SK-N-SH (cell line): Measurements from ENCODE around the gene LPIN1. TPM values are rescaled to one million over a fixed set of nuclear protein-coding genes. Genes with fewer than 3 reads are reported as not detected.

ENCODE experiments used
- CTCF ChIA-PET: fragments of 300-600, 350-600 bp; formaldehyde crosslinking; extraction: SDS; loops from one replicate; lab custom pipeline; 2021; lab: Yijun Ruan, JAX
- POLR2A ChIA-PET: fragments of 350-600 bp; sonication (Branson Sonifier 250); formaldehyde crosslinking; extraction: SDS; loops from one replicate; lab custom pipeline; 2020; ENCODE audit warnings: antibody characterized with exemption, inconsistent platforms; lab: Yijun Ruan, JAX
- DNase-seq: peaks from one replicate; pipeline ENCODE4 v3.0.0; 2012
- H2AFZ ChIP-seq: fragments of 200-600 bp; sonication (generic); 2 replicates; pipeline ENCODE4 v1.8.1; 2016; ENCODE audit warnings: antibody characterized with exemption, mild to moderate bottlenecking, low read depth
- H3F3A ChIP-seq: fragments of 200-600 bp; sonication (generic); replicated peaks from 2 replicates; pipeline ENCODE3; 2016; ENCODE audit warnings: antibody characterized with exemption, mild to moderate bottlenecking; ENCODE audit not compliant: insufficient read depth
- H3K27ac ChIP-seq, 2 experiments: fragments of 200-500 bp in 1 of 2; fragments of 200-600 bp in 1 of 2; sonication (Bioruptor generic) in 1 of 2; sonication (generic), shearing (Covaris generic) in 1 of 2; 2 replicates each; pipeline versions ENCODE4 v1.5.1 to v1.6.1; 2014 to 2016; ENCODE audit warnings: low read depth in 2 of 2, inconsistent platforms in 1 of 2, low read length in 1 of 2, mild to moderate bottlenecking in 1 of 2, mixed read lengths in 1 of 2
- H3K27me3 ChIP-seq: fragments of 200-600 bp; sonication (generic), shearing (Covaris generic); 2 replicates; pipeline ENCODE4 v1.6.1; 2016; ENCODE audit warnings: mixed run types; ENCODE audit not compliant: insufficient read depth
- H3K36me3 ChIP-seq, 2 experiments: fragments of 200-500 bp in 1 of 2; fragments of 200-600 bp in 1 of 2; sonication (Bioruptor generic) in 1 of 2; sonication (generic) in 1 of 2; replicated peaks in 1 of 2; 2 replicates each; pipeline versions ENCODE3 to v1.5.1; 2014 to 2016; ENCODE audit warnings: low read length in 1 of 2, mild to moderate bottlenecking in 1 of 2; ENCODE audit not compliant: insufficient read depth in 2 of 2, control insufficient read depth in 1 of 2
- H3K4me1 ChIP-seq, 2 experiments: fragments of 200-500 bp in 1 of 2; fragments of 200-600 bp in 1 of 2; sonication (Bioruptor generic) in 1 of 2; sonication (generic), shearing (Covaris generic) in 1 of 2; 2 replicates each; pipeline versions ENCODE4 v1.5.1 to v1.6.1; 2014 to 2016; ENCODE audit warnings: low read depth in 1 of 2, low read length in 1 of 2, mixed run types in 1 of 2; ENCODE audit not compliant: insufficient read depth in 2 of 2, control insufficient read depth in 1 of 2
- H3K4me2 ChIP-seq: fragments of 200-600 bp; sonication (generic), shearing (Covaris generic); 2 replicates; pipeline ENCODE4 v1.6.1; 2017; ENCODE audit warnings: mixed run types
- H3K4me3 ChIP-seq, 2 experiments: fragments of 200-500 bp in 1 of 2; fragments of 200-600 bp in 1 of 2; sonication (Bioruptor generic) in 1 of 2; sonication (generic), shearing (Covaris generic) in 1 of 2; 2 replicates each; pipeline versions ENCODE4 v1.5.1 to v1.8.1; 2014 to 2016; ENCODE audit warnings: low read depth in 2 of 2, inconsistent platforms in 1 of 2, low read length in 1 of 2, mild to moderate bottlenecking in 1 of 2, mixed read lengths in 1 of 2, moderate library complexity in 1 of 2
- H3K79me2 ChIP-seq: fragments of 200-600 bp; sonication (generic); 2 replicates; pipeline ENCODE4 v1.8.1; 2017; ENCODE audit warnings: mild to moderate bottlenecking; ENCODE audit not compliant: insufficient read depth
- H3K9ac ChIP-seq: fragments of 200-600 bp; sonication (generic); 2 replicates; pipeline ENCODE4 v1.6.1; 2017; ENCODE audit warnings: mixed run types
- H3K9me2 ChIP-seq: fragments of 200-600 bp; sonication (generic); 2 replicates; pipeline ENCODE4 v1.6.1; 2017; ENCODE audit warnings: mixed run types
- H3K9me3 ChIP-seq: fragments of 200-600 bp; sonication (generic); 2 replicates; pipeline ENCODE4 v1.6.1; 2017; ENCODE audit warnings: mixed run types, mild to moderate bottlenecking, moderate library complexity
- H4K20me1 ChIP-seq: fragments of 200-600 bp; sonication (generic); 2 replicates; pipeline ENCODE4 v1.6.1; 2017; ENCODE audit warnings: mild to moderate bottlenecking, mixed run types; ENCODE audit not compliant: insufficient read depth
- CTCF ChIP-seq: fragments of 200-600 bp; sonication (generic); IDR thresholded peaks from 2 replicates; pipeline ENCODE4 v1.6.1; 2017; ENCODE audit warnings: antibody characterized with exemption, mild to moderate bottlenecking, moderate library complexity
- ELF1 ChIP-seq: IDR thresholded peaks from 2 replicates; pipeline ENCODE4 v1.4.0; 2012
- EP300 ChIP-seq, 2 experiments: IDR thresholded peaks; 2 replicates each; pipeline versions ENCODE4 v1.4.0 to v1.6.1; 2012; ENCODE audit warnings: borderline replicate concordance in 1 of 2, low read depth in 1 of 2, low read length in 1 of 2
- FOXJ3 ChIP-seq: sonication (generic); formaldehyde crosslinking; IDR thresholded peaks from 2 replicates; pipeline ENCODE4 v1.5.1; 2020; ENCODE audit warnings: mild to moderate bottlenecking, missing genetic modification reagents
- FOXM1 ChIP-seq: IDR thresholded peaks from 2 replicates; pipeline ENCODE4 v1.4.0; 2012; ENCODE audit warnings: low read depth, mild to moderate bottlenecking
- GABPA ChIP-seq: IDR thresholded peaks from 2 replicates; pipeline ENCODE4 v1.4.0; 2012; ENCODE audit warnings: low read depth, mild to moderate bottlenecking
- IRF3 ChIP-seq: fragments of 150-350 bp; IDR thresholded peaks from 2 replicates; pipeline ENCODE4 v1.6.1; 2016; ENCODE audit warnings: mild to moderate bottlenecking, low read depth, low read length
- JUND ChIP-seq: IDR thresholded peaks from 2 replicates; pipeline ENCODE4 v1.4.0; 2012
- MAX ChIP-seq: IDR thresholded peaks from 2 replicates; pipeline ENCODE4 v1.4.0; 2012; ENCODE audit warnings: low read depth
- MEF2A ChIP-seq: IDR thresholded peaks from 2 replicates; pipeline ENCODE4 v1.4.0; 2012; ENCODE audit warnings: low read depth, borderline replicate concordance
- MXI1 ChIP-seq: IDR thresholded peaks from 2 replicates; pipeline ENCODE4 v1.6.1; 2012; ENCODE audit warnings: mild to moderate bottlenecking, low read depth, low read length, improper control_type of control experiment
- NFIC ChIP-seq: IDR thresholded peaks from 2 replicates; pipeline ENCODE4 v1.4.0; 2012; ENCODE audit warnings: borderline replicate concordance
- NRF1 ChIP-seq: IDR thresholded peaks from 2 replicates; pipeline ENCODE4 v1.6.1; 2012; ENCODE audit warnings: low read depth, mild to moderate bottlenecking, low read length
- RAD21 ChIP-seq: IDR thresholded peaks from 2 replicates; pipeline ENCODE4 v1.6.1; 2012; ENCODE audit warnings: mild to moderate bottlenecking, low read length
- RXRA ChIP-seq: IDR thresholded peaks from 2 replicates; pipeline ENCODE4 v1.4.0; 2012; ENCODE audit warnings: low read depth, mild to moderate bottlenecking, borderline replicate concordance
- SIN3A ChIP-seq: IDR thresholded peaks from 2 replicates; pipeline ENCODE4 v1.6.1; 2012; ENCODE audit warnings: low read depth, mild to moderate bottlenecking, low read length, moderate library complexity, borderline replicate concordance
- TCF12 ChIP-seq: IDR thresholded peaks from 2 replicates; pipeline ENCODE4 v1.4.0; 2012
- TEAD4 ChIP-seq: IDR thresholded peaks from 2 replicates; pipeline ENCODE4 v1.4.0; 2012; ENCODE audit warnings: mild to moderate bottlenecking, borderline replicate concordance; ENCODE audit not compliant: insufficient read depth
- USF1 ChIP-seq: IDR thresholded peaks from 2 replicates; pipeline ENCODE4 v1.4.0; 2012; ENCODE audit warnings: low read depth, borderline replicate concordance
- USF2 ChIP-seq: fragments of 150-350 bp; IDR thresholded peaks from 2 replicates; pipeline ENCODE4 v1.6.1; 2017; ENCODE audit warnings: antibody characterized with exemption, low read length, low read depth, borderline replicate concordance
- YY1 ChIP-seq: IDR thresholded peaks from 2 replicates; pipeline ENCODE4 v1.4.0; 2012; ENCODE audit warnings: low read depth, mild to moderate bottlenecking
- ZBTB33 ChIP-seq: IDR thresholded peaks from 2 replicates; pipeline ENCODE4 v1.4.0; 2012; ENCODE audit warnings: low read depth, borderline replicate concordance
- WGBS: methylation state at CpG from one replicate; pipeline ENCODE4 v1.1.6; 2017; ENCODE audit warnings: low lambda C conversion rate; 5-methylcytosine and 5-hydroxymethylcytosine counted together
- polyA plus RNA-seq, 3 experiments: library from polyadenylated mRNA; depleted of rRNA; stranded (reverse); fragments of >200 nt; gene quantifications; 2 replicates each; pipeline ENCODE4 v1.2.3, GENCODE V29; 2012

LPIN1 gene
- polyA plus RNA-seq, 1 of the 3 experiments (the other 2 are of a cell fraction) = 22.1 TPM

GRCh38 chr2:11829324-11829946 lies 83.0 kb downstream of the LPIN1 start (continued):
- no peak for TF ChIP-seq NRF1
- no peak for TF ChIP-seq RXRA
- peak; percentile 89 for TF ChIP-seq RAD21
- TF ChIP-seq TCF12 = peak; percentile 18; the same call in 1 of the 2 replicates
- no peak for TF ChIP-seq GABPA
- peak; percentile 7; the same call in 1 of the 2 replicates for TF ChIP-seq FOXJ3
- no peak for TF ChIP-seq YY1

GRCh38 chr2:11829947-11830707 lies 83.7 kb downstream of the LPIN1 start:
- Histone ChIP-seq H3K4me1 (peaks cover 38 to 40% of the 10 kb centered on the region in 2 experiments), H2AFZ (peak overlapping the region; percentile 64), H3K9me2 (no peaks in the 10 kb centered on the region), H3K27ac (peak overlapping the region; percentile 94 to 95), H4K20me1 (no peaks in the 10 kb centered on the region), H3K4me2 (peak overlapping the region; percentile 74), H3K79me2 (no peaks in the 10 kb centered on the region), H3F3A (peaks cover 33% of the 10 kb centered on the region), H3K27me3 (no peaks in the 10 kb centered on the region), H3K36me3 (peaks cover 13 to 20% of the 10 kb centered on the region in 2 experiments), H3K4me3 (peak overlapping the region; percentile 27 to 32), H3K9ac (peak overlapping the region; percentile 55), H3K9me3 (no peaks in the 10 kb centered on the region)
- 7% methylated on average over 15 of the region's 17 CpGs for WGBS
- peak; percentile 85 for DNase-seq
- ChIA-PET POLR2A (interaction anchor here (0.8 to 2.5 kb wide), 7 partner anchors 886 to 1187 kb away, joined by 3 to 20 read pairs (median 8); partner anchors contain the start of gene TRIB2), CTCF (interaction anchor here (0.5 to 10.2 kb wide), 56 partner anchors 8 to 1387 kb away, joined by 3 to 130 read pairs (median 4); partner anchors contain the start of gene TRIB2)
- TF ChIP-seq GABPA (peak; percentile 62), JUND (peak; percentile 99), TCF12 (peak; percentile 97), IRF3 (0 out of 2 replicates have a peak, but pooled peaks have one; percentile 28), SIN3A (peak; percentile 37; the same call in 1 of the 2 replicates), MAX (peak; percentile 77; the same call in 1 of the 2 replicates), USF2 (no peak), MEF2A (peak; percentile 84; the same call in 1 of the 2 replicates), CTCF (peak; percentile 61), RAD21 (peak; percentile 85), TEAD4 (peak; percentile 94), NFIC (peak; percentile 97), EP300 (IDR thresholded peaks at IDR 0.05; ENCODE audit: borderline replicate concordance in 1 of 2, low read depth in 1 of 2, low read length in 1 of 2) (peak in 1 of 2 experiments; percentile 99; a peak in 2 of 4 replicates), NRF1 (no peak), ELF1 (peak; percentile 78), FOXM1 (peak; percentile 98), ZBTB33 (peak; percentile 88; the same call in 1 of the 2 replicates), FOXJ3 (no peak), MXI1 (peak; percentile 49; the same call in 1 of the 2 replicates), USF1 (no peak; the same call in 1 of the 2 replicates)
